ENCODE measurements around the gene ZMYM3.

The ZMYM3 gene

DNA sequence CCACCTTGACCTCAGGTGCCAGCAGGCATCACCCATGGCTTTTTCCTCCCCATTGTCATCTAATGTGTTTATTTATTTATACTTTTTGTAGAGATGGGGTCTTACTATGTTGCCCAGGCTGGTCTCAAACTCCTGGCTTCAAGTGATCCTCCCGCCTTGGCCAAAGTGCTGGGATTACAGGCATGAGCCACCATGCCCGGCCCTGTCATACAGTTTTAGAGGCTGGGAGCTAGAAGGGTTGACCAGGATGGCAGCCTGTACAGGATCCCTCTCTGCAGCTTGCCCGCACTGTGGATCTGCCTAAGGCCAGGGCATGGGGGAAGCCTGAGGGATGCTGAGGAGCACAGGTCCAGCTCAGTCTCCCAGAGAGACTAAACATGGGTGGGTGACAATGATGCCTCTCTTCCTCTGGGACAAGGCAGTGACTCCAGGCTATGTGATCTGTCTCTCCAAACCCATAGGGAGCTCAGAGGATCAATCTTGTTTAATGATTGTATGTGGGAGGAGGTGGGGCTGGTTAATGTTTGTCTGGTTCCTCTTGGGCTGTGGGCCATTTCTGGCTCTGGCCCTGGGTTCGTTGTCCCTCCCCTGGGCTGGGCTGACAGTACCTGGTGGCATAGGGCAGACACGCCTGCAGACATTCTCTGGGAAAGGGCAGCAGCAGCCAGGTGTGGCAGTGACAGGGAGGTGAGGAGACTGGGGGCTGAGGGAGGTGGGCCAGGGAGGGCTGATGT, 39.2 kb downstream of the ZMYM3 start:
- DNase-seq (ENCODE audit: low read depth in 2 of 2), result no peak

DNA sequence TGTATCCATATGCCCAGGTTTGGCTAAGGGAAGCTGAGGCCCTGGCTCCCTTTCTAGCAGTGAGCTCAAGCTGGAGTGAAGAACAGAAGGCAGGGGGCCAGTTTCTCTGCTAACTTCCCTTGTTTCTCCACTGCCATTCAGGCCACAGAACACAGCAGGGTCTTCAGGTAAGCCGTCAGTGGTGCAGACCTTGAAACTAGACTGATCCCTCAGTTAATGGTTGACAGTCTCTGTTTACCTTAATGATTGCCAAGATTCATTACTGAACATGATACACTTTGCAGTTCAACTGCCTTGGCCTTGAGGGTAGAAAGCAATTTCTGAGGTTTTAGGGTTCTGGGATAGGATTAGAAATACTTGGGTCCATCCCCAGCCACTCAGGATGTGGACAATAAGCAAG, 39.8 kb downstream of the ZMYM3 start:
- no peak for DNase-seq (ENCODE audit: low read depth in 2 of 2)

DNA sequence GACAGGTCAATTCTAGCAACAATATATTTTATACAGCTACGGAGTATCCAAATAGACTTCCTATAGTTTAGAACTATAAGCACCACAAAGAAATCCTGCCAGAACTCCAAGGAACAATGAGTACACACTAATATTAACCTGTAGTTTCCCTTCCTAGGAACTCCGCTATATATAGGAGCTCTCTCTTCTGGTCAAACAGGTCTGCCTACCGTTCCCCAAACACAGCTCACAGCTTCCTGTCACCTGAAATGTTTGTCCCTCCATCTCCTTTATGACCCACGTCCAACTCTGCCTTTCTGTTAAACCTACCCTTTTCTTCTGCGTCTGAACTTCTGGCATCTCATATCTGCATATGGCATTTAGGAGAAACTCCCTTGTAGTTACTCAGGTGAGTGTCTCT, 41.4 kb downstream of the ZMYM3 start:
- DNase-seq (ENCODE audit: low read depth in 2 of 2), result no peak

DNA sequence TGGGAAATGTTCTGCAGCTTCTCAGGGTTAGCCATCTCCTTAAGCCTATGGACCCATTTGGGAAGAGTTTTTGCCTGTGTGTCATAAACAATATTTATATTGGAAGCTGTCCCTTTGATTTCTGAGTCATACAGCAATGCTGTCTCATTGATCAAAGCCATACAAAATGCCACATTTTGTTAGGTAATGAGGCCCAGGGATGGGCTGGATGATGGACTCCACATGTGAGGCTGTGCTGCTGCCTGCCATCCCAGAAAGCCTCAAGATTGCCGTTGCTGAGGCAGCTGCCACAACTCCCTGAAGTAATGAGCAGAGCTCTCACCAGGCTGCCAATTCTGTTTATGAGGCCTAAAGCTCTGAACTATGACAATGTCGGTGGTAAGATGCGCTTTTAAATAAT, 43.1 kb downstream of the ZMYM3 start:
- no peak for DNase-seq (ENCODE audit: low read depth in 2 of 2)

DNA sequence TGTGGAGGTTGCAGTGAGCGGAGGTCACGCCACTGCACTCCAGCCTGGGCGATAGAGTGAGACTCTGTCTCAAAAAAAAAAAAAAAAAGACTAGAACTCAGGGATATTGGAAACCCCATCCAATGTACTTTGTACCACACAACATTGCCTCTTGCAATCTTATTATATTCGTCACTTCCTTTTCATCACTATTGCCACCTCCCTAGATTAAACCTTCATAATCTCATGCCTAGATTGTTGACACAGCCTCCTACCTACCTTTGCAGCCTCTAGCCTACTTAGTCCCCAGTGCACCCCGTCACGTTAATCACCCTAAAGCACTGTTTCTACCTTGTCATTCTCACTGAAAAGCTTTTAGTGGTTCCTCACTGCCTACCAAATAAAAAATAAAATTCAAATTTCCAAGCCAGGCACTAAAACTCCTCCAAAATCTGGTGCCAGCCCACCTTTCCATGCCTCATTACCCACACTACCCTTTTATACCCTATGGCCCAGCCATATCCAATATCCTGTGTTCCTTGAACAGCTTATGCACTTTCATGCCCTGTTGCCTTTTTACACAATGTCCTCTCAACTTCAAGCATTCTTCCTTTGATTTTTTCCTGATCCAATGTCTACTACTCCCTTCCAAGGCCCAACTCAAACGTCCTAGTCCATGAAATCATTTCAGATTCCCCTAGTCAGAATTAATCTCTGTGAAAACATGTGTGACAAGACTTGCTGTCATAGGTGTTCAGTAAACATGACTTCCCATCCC, 54.5 kb downstream of the ZMYM3 start:
- DNase-seq (ENCODE audit: low read depth in 2 of 2), result no peak

DNA sequence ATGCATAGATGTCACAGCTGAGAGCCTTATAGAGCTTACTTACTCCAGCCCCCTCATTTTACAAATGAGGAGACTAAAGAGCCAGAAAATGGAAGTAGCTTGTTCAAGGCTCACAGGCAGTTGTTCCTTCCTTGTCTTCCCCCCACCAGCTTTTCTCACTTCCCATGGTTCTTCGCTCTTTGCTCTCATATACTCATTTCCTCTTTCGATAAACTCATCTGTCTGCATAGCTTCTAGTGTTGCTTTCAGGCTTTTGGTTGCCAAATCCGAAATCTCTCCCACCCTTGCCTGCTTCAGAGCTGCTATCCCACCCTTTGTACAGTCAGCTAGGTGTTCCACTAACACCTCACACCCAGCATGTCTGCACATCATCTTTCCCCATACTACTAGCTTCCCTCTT, 55.9 kb downstream of the ZMYM3 start:
- no peak for DNase-seq (ENCODE audit: low read depth in 2 of 2)

DNA sequence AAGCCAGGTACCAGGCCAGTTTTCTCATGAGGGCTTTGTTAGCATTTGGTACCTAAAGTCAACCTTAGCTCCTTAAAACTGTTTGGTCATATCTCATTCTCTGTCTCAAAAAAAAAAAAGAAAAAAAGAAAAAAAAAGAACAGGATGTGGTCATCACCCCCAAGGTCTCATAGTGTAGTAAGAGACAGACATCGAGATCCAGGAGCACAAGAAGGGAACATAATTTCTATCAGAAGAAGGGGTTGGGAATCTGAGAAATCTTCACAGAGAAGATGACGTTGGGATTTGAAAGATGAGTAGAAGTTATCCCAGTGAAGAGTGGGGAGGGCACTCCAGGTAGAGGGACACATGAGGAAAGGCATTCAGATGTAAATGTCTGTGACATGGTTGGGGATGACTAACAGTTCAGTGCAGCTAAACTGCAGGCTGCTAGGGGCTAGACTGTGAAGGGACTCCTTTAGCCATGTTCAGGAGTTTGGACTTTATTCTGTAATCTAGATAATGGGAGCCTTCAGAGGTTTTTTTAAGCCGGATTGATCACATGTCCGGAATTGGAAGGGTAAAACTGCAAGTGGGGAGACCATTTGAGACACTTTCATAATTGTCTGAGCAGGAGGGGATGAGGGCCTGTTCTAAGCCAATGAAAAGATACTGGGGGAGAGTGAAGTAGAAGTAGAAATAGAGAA, 57.8 kb downstream of the ZMYM3 start:
- DNase-seq (ENCODE audit: low read depth in 2 of 2), result no peak

DNA sequence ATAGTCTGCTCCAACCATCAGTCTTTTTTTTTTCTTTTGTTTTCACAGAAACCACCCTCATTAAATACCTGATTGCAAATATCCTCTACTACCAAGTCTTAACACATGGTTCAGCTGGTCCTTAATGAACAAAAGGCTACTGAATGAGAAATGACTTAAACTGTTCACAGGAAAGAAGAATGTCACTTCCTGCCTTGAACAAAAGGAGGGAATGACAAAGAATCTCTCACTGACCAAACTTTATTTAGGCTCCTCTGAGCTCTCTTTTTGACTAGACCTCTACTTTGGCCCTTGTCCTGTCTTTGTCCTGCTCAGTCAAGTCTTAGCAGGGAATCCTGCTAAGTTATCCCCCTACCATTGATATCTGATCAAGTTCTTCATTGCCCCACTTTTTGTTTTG, 62.7 kb downstream of the ZMYM3 start:
- DNase-seq (ENCODE audit: low read depth in 2 of 2), result no peak

All from stimulated activated CD4-positive, alpha-beta T cell treated with anti-CD3 and anti-CD28 coated beads, Interleukin-15, amount 100 ng/mL, for 48 hours (primary cell).